Activated naive CD8-positive, alpha-beta T cell treated with anti-CD3 and anti-CD28 coated beads, Interleukin-2, amount 10 ng/mL, durations not matched to agents 7 days and 5 days (primary cell): ENCODE data around the gene PCNX2. TPM values are rescaled to one million over a fixed set of nuclear protein-coding genes. Genes with fewer than 3 reads are reported as not detected.
"Not testable (repeated sequence)": the region's sequence is repeated elsewhere in the genome, so short reads cannot be mapped to it uniquely, and the experiment has no call there.

Source experiments
- ATAC-seq: fragments of 150-1000 bp; cut with Tn5 transposase; one replicate; pipeline ENCODE4 v1.10.0; 2021; ENCODE audit warnings: low read depth, moderate library complexity
- POLR2A ChIA-PET: fragments of 350-600 bp; sonication (Branson Sonifier 250); formaldehyde crosslinking; loops from one replicate; lab custom pipeline; 2021; ENCODE audit warnings: antibody characterized with exemption; lab: Charles Lee
- DNase-seq: peaks from one replicate; pipeline ENCODE4 v3.0.0; 2021
- H3K27ac Mint-ChIP-seq: one replicate; pipeline ENCODE4 v1.8.0; 2022; ENCODE audit warnings: mild to moderate bottlenecking, mixed read lengths
- H3K27me3 Mint-ChIP-seq: one replicate; pipeline ENCODE4 v1.8.0; 2022; ENCODE audit warnings: mild to moderate bottlenecking, moderate library complexity, mixed read lengths
- H3K36me3 Mint-ChIP-seq: one replicate; pipeline ENCODE4 v1.8.0; 2021; ENCODE audit warnings: mild to moderate bottlenecking, mixed read lengths
- H3K4me1 Mint-ChIP-seq: one replicate; pipeline ENCODE4 v1.8.0; 2021; ENCODE audit warnings: mixed read lengths
- H3K4me3 Mint-ChIP-seq: one replicate; pipeline ENCODE4 v1.8.0; 2022; ENCODE audit warnings: mild to moderate bottlenecking, moderate library complexity, mixed read lengths
- H3K9me3 Mint-ChIP-seq: one replicate; pipeline ENCODE4 v1.8.0; 2021; ENCODE audit warnings: mixed read lengths
- total RNA-seq, 2 experiments: library from RNA; stranded (reverse); gene quantifications; one replicate each; pipeline ENCODE4 v1.2.3, GENCODE V29; 2021

Gene PCNX2
- total RNA-seq, 2 experiments from 2014 or later, result 43.9 to 49.4 TPM

DNA sequence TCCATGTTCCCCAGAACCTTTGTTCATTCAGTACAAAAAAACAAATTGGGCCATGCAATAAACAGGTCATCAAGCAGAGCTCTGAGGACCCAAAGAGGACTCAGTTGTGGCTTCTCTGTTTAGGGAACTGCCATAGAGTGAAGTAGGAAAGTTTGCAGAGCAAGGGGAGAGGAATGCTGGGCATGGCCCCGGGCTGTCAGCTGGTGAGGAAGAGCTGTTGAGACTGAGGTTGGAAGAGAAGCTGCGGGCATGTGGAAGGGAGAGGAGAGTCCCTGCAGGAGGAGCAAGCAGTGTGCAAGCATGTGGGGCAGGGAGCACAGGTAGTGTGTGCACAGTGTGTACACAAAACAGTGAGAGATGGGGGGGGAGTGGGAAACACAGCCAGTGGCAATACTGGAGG lies 273.3 kb downstream of the PCNX2 start:
- no peaks in the 10 kb centered on the region for H3K27me3 Mint-ChIP-seq
- H3K9me3 Mint-ChIP-seq, result no peaks in the 10 kb centered on the region
- ATAC-seq (no peak), DNase-seq (no peak)
- H3K36me3 Mint-ChIP-seq, result peaks cover 6% of the 10 kb centered on the region
- no peak overlapping the region for H3K27ac Mint-ChIP-seq
- POLR2A ChIA-PET, result no interaction called here
- H3K4me1 Mint-ChIP-seq, result peaks cover 1% of the 10 kb centered on the region
- H3K4me3 Mint-ChIP-seq, result no peak overlapping the region

DNA sequence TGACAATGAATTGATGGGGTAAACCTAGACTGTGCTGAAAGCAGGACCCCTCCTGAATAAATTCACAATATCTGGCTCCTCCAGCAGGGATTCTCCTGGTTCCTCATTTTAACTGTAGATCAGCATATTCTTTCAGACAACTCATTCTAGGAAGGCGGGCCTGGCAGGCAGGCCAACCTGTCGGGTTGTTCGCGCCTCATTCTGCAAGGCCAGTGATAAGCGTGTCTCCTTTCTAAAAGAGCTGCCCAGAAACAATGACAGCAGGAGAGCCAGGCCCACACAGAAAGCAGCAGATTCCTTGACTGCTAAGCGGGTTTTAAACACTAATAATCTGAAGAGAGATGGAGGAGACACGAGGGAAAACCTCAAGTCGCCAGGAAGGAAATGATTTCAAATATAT lies 275.1 kb downstream of the PCNX2 start:
- no peak for ATAC-seq
- Mint-ChIP-seq H3K27ac (no peak overlapping the region), H3K9me3 (no peaks in the 10 kb centered on the region), H3K4me3 (no peak overlapping the region), H3K4me1 (peaks cover 6% of the 10 kb centered on the region), H3K36me3 (peaks cover 10% of the 10 kb centered on the region), H3K27me3 (no peaks in the 10 kb centered on the region)
- POLR2A ChIA-PET, result no interaction called here
- DNase-seq, result no peak

DNA sequence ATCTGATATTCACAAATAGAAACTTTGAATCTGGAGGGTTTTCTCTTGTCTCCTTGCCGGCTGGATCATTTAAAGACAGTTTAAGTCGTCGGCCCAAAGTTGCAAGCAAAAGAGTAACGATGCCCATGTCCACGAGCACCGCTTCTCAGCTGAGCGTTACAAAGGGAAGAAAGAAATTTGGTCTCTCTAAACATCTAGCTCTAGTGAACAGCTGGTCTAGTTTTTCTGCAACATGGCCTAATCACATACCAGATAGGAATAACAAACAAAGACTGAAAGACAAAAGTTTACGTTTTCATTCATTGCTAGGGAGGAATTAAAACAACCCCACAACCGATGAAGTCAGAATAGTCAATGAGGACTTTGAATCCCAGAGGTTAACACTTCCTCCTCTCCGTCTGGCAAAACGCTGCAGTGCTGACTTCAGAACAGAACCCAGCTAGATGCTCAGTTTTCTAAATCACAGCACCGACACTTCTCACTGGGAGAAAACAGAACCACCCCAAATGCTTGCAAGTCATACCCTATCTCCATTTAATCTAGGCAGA lies 275.7 kb downstream of the PCNX2 start:
- Mint-ChIP-seq H3K9me3 (no peaks in the 10 kb centered on the region), H3K36me3 (peaks cover 10% of the 10 kb centered on the region), H3K27ac (no peak overlapping the region), H3K4me3 (no peak overlapping the region), H3K4me1 (peaks cover 6% of the 10 kb centered on the region), H3K27me3 (no peaks in the 10 kb centered on the region)
- DNase-seq (no peak), ATAC-seq (no peak)
- POLR2A ChIA-PET, result no interaction called here

DNA sequence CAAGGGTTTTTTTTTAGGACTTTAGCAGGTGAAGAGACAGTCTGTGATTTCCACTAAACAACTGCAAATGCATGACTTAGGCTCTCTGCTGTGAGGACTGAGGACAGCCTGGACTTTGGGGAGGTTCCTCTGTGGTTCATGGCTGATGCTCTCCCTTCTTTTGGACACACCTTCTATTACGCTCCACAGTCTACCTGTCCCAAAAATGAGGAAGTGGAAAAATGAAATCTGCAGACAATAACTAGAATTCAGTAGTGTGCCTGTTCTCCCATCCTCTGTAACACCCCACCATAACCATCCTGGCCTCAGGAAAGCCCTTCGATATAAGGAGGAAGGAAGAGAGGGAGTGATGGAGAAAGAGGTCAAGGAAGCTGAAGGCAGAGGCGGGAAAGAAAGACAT lies 276.4 kb downstream of the PCNX2 start:
- no peak for DNase-seq
- Mint-ChIP-seq H3K27ac (no peak overlapping the region), H3K4me3 (no peak overlapping the region), H3K27me3 (no peaks in the 10 kb centered on the region), H3K4me1 (peaks cover 6% of the 10 kb centered on the region), H3K36me3 (peaks cover 14% of the 10 kb centered on the region), H3K9me3 (no peaks in the 10 kb centered on the region)
- POLR2A ChIA-PET, result no interaction called here
- no peak for ATAC-seq

DNA sequence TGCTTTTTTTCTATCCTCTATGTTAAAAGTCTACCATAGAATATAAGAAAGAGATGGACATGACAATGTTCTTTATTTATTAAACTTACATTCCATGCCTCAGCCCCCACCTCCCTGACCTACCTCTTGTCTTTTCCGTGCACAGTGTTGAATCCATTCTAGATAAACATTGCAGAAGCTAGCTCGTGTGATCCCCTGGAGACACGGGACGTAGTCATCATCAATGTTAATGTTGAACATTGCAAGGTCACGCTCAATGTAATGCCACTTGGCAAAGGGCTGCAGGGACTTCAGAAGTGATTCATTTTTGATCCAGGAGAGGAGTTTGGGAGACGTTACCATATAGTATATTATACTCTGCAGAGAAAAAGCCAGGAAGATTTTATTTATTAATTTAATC lies 278.7 kb downstream of the PCNX2 start:
- peaks cover 5% of the 10 kb centered on the region for H3K4me1 Mint-ChIP-seq
- ATAC-seq (no peak), DNase-seq (no peak)
- peaks cover 16% of the 10 kb centered on the region for H3K36me3 Mint-ChIP-seq
- H3K9me3 Mint-ChIP-seq, result no peaks in the 10 kb centered on the region
- H3K27me3 Mint-ChIP-seq, result no peaks in the 10 kb centered on the region
- POLR2A ChIA-PET, result no interaction called here
- H3K27ac Mint-ChIP-seq, result no peak overlapping the region
- no peak overlapping the region for H3K4me3 Mint-ChIP-seq

DNA sequence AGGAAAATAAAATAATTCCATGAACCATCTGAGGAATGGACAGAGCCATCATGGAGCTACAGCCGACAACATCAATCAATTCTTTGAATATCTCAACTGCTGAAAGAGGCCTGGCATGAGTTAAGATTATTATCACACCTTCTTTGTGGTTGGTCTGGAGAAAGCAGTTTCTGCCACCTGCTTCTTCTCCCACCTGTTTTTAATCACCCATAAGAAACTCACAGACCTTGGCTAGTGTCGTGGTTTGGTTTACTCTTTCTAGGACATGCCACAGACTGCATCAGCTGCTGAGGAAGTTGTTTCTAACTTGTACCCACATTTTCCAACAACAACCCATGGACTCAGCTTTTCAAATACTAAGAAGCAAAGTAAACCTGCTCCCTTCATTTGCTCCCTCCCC lies 279.6 kb downstream of the PCNX2 start:
- H3K9me3 Mint-ChIP-seq, result no peaks in the 10 kb centered on the region
- H3K4me1 Mint-ChIP-seq, result peaks cover 5% of the 10 kb centered on the region
- H3K27ac Mint-ChIP-seq, result no peak overlapping the region
- POLR2A ChIA-PET, result no interaction called here
- no peak for DNase-seq
- H3K4me3 Mint-ChIP-seq, result no peak overlapping the region
- no peaks in the 10 kb centered on the region for H3K27me3 Mint-ChIP-seq
- ATAC-seq, result no peak
- H3K36me3 Mint-ChIP-seq, result peaks cover 16% of the 10 kb centered on the region

DNA sequence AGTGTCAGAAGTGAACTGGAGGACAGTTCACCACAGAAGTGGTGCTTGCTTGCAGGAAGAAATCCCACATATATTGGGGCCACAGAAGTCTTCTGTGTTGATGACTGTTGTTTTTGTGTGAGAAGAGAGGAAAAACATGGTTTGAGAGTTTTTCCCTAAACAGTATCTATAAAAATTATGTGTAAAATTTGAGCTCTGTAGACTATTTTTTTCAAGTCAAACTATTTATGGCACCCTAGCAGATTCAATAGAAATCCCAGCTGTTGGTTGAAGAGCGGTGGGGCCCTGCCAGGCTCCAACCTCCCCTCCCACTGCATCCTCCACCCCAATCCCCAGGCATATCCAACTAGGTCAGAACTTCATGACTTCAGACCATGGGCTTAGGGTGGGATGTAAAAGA lies 283.5 kb downstream of the PCNX2 start:
- no peak overlapping the region for H3K27ac Mint-ChIP-seq
- no peaks in the 10 kb centered on the region for H3K9me3 Mint-ChIP-seq
- POLR2A ChIA-PET, result interaction anchor here (0.5 kb wide), 1 partner anchor 935 kb away, joined by 3 read pairs; no protein-coding TSS in a partner anchor

DNA sequence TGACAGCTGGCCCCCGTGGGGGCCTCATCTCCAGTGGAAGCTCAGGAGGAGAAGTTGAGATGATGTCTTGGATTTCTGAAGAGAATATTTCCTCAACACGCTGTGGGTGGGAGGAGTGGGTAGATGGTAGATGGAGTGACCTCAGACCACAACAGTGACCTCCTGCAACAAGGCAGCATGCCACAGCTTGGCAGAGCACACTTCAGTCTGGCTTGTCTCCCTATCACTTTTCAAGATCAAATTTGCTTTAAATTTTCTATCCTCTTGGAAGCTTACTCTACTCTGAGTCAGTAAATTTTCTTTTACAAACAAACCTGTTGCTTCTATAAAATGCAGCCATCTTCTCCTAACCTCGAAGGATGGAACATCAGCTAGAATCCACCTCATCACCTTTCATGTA lies 285.4 kb downstream of the PCNX2 start:
- no peaks in the 10 kb centered on the region for H3K27me3 Mint-ChIP-seq
- H3K27ac Mint-ChIP-seq, result no peak overlapping the region

More for the DNA sequence above, 283.5 kb downstream of the PCNX2 start:
- peaks cover 5% of the 10 kb centered on the region for H3K4me1 Mint-ChIP-seq
- H3K27me3 Mint-ChIP-seq, result no peaks in the 10 kb centered on the region
- H3K4me3 Mint-ChIP-seq, result no peak overlapping the region
- no peak for ATAC-seq
- H3K36me3 Mint-ChIP-seq, result peaks cover 16% of the 10 kb centered on the region
- no peak for DNase-seq

DNA sequence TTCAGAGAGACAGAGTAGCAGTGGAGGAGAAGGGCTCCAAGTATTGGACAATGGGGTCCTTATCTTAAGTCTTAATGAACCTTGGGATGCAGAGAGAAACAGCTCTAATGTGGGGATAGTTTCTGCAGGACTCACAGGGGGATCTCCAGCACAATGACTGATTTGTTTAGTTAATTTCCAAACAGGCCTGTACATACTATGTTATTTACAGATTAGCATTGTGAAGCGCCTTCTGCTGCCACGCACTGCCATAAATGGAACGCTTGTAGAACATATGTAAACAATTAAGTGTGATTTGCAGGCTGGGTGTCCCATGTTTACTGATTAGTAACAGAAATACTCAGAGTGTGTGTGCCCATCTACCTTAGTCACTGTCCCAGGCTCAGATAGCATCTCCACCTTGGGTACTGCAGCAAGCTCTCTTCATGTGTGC lies 289.0 kb downstream of the PCNX2 start:
- H3K9me3 Mint-ChIP-seq, result no peaks in the 10 kb centered on the region
- ATAC-seq (no peak), DNase-seq (no peak)
- no peaks in the 10 kb centered on the region for H3K27me3 Mint-ChIP-seq
- H3K4me3 Mint-ChIP-seq, result no peak overlapping the region
- H3K36me3 Mint-ChIP-seq, result peaks cover 9% of the 10 kb centered on the region
- POLR2A ChIA-PET, result no interaction called here
- H3K4me1 Mint-ChIP-seq, result no peaks in the 10 kb centered on the region
- H3K27ac Mint-ChIP-seq, result no peak overlapping the region

More for the DNA sequence above, 285.4 kb downstream of the PCNX2 start:
- H3K4me3 Mint-ChIP-seq, result no peak overlapping the region
- no peaks in the 10 kb centered on the region for H3K4me1 Mint-ChIP-seq
- no peak for ATAC-seq
- POLR2A ChIA-PET, result no interaction called here
- peaks cover 12% of the 10 kb centered on the region for H3K36me3 Mint-ChIP-seq
- H3K9me3 Mint-ChIP-seq, result no peaks in the 10 kb centered on the region
- DNase-seq, result no peak

DNA sequence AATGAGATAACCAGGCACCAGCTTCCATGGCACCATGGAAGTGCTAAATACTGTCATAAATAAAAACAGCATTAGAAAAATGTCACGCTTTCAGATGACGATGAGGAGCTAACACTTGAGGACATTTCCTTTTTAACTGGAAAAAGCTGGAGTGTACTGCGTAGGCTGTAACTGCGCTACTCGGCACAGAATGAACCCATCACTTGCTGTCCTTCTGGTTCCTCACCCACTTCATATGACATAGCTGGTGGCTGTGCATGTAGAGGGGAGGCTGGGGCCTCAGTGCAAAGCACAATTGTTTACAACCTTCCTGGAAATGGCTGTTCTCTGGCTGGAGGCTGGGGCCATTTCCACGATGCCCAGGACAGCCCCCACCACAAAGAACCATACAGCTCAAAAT lies 289.4 kb downstream of the PCNX2 start:
- Mint-ChIP-seq H3K9me3 (no peaks in the 10 kb centered on the region), H3K4me3 (no peak overlapping the region), H3K36me3 (peaks cover 9% of the 10 kb centered on the region), H3K4me1 (no peaks in the 10 kb centered on the region), H3K27me3 (no peaks in the 10 kb centered on the region), H3K27ac (no peak overlapping the region)
- no peak for DNase-seq
- no peak for ATAC-seq
- POLR2A ChIA-PET, result no interaction called here

DNA sequence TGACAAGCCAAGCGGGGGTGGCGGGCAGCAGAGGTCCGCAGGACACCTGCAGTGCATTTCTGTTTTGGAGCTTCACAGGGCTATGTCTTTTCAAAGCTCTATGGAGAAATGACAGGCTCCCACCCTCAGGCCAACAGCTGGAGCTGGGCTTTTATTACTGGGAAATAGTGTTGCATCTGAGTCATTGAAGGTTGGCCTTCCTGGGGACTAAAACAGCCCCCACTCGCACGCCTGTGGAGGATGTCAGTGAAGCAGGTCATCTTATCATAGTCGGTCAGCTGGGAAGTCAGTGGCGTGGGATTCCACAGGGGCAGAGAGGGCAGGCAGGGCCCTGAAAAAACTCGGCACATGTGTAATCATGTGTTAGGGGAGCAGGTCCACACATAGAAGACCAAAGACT lies 289.8 kb downstream of the PCNX2 start:
- H3K4me3 Mint-ChIP-seq, result no peak overlapping the region
- H3K27ac Mint-ChIP-seq, result no peak overlapping the region
- H3K27me3 Mint-ChIP-seq, result no peaks in the 10 kb centered on the region
- POLR2A ChIA-PET, result no interaction called here
- no peaks in the 10 kb centered on the region for H3K9me3 Mint-ChIP-seq
- H3K4me1 Mint-ChIP-seq, result no peaks in the 10 kb centered on the region
- peaks cover 10% of the 10 kb centered on the region for H3K36me3 Mint-ChIP-seq
- DNase-seq (no peak), ATAC-seq (no peak)

DNA sequence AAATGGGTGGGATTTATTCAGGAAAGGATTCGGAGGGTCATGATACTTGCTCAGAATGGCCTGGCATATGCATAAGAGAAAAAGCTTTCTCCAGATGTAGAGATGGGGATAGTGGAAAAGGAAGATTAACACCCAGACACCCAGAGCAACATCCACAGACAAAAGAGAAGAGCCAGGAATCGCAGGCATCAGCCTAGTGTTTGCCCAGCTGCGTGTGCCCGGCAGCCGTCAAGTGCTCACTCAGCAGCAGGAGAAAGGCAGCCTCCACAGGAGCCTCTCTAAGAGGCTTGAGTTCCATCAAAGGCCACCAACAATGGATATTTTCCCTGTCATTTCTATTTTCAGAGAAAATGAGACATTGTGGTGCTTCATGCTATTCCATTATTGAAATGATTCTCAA lies 290.4 kb downstream of the PCNX2 start:
- Mint-ChIP-seq H3K9me3 (no peaks in the 10 kb centered on the region), H3K27ac (no peak overlapping the region)
- no peak for DNase-seq

DNA sequence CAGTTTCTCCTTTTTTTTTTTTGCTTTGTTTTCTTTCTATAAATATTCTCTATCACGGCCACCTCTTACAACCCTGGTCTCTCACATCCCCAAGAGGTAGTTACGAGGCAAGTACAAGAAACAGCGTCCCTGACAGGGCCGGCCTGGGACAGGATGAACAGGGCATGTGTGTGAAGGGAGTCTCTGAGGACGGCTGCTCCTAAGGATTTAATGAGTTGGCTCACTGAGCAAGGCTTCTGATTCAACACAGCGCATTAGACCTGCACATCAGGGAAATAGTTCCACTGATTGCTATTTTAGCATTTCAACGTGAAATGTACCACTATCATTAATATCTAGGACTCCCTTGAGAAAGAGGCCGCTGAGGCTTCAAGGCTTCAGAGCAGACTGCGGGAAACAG lies 291.1 kb downstream of the PCNX2 start:
- Mint-ChIP-seq H3K9me3 (no peaks in the 10 kb centered on the region), H3K4me3 (no peak overlapping the region), H3K27ac (no peak overlapping the region), H3K27me3 (no peaks in the 10 kb centered on the region), H3K36me3 (peaks cover 16% of the 10 kb centered on the region), H3K4me1 (no peaks in the 10 kb centered on the region)
- ATAC-seq (no peak), DNase-seq (no peak)
- POLR2A ChIA-PET, result no interaction called here

More for the DNA sequence above, 290.4 kb downstream of the PCNX2 start:
- Mint-ChIP-seq H3K4me1 (no peaks in the 10 kb centered on the region), H3K4me3 (no peak overlapping the region), H3K27me3 (no peaks in the 10 kb centered on the region), H3K36me3 (peaks cover 13% of the 10 kb centered on the region)
- POLR2A ChIA-PET, result no interaction called here
- ATAC-seq, result no peak

DNA sequence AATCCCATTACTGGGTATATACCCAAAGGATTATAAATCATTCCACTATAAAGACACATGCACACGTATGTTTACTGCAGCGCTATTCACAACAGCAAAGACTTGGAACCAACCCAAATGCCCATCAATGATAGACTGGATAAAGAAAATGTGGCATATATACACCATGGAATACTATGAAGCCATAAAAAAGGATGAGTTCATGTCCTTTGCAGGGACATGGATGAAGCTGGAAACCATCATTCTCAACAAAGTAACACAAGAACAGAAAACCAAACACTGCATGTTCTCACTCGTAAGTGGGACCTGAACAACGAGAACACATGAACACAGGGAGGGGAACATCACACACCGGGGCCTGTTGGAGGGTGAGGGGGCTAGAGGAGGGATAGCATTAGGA lies 291.9 kb downstream of the PCNX2 start:
- H3K4me3 Mint-ChIP-seq, POLR2A ChIA-PET, H3K27ac Mint-ChIP-seq, H3K27me3 Mint-ChIP-seq, H3K4me1 Mint-ChIP-seq, DNase-seq, ATAC-seq, H3K9me3 Mint-ChIP-seq: not testable (repeated sequence)
- H3K36me3 Mint-ChIP-seq, result peaks cover 19% of the 10 kb centered on the region
